Liver (tissue), 9 donors: Measurements from ENCODE around the gene MAGI1. TPM values are rescaled to one million over a fixed set of nuclear protein-coding genes. Genes with fewer than 3 reads are reported as not detected.

Experiments used
- DNase-seq: peaks from one replicate; pipeline ENCODE4 v3.0.0-alpha.2; 2017; ENCODE audit warnings: low spot score
- H3K27ac ChIP-seq, 2 donors: one replicate each; pipeline ENCODE4 v1.7.0; 2013; ENCODE audit warnings: inconsistent platforms in 2 of 2, low read length in 2 of 2, control low read depth in 1 of 2, low read depth in 1 of 2, mild to moderate bottlenecking in 1 of 2
- H3K27me3 ChIP-seq, 4 donors: one replicate each; pipeline versions ENCODE4 v1.6.1 to v1.7.0; 2013; ENCODE audit warnings: low read length in 3 of 4, inconsistent platforms in 1 of 4, mild to moderate bottlenecking in 1 of 4, moderate library complexity in 1 of 4; ENCODE audit not compliant: control insufficient read depth in 4 of 4, insufficient read depth in 4 of 4
- H3K36me3 ChIP-seq, 4 donors: one replicate each; pipeline versions ENCODE4 v1.6.1 to v1.7.0; 2013; ENCODE audit warnings: low read length in 3 of 4, mild to moderate bottlenecking in 3 of 4, low read depth in 1 of 4, moderate library complexity in 1 of 4; ENCODE audit not compliant: control insufficient read depth in 4 of 4, insufficient read depth in 3 of 4
- H3K4me1 ChIP-seq, 4 donors: one replicate each; pipeline versions ENCODE4 v1.6.1 to v1.7.0; 2013; ENCODE audit warnings: low read length in 3 of 4, mild to moderate bottlenecking in 3 of 4, moderate library complexity in 1 of 4; ENCODE audit not compliant: control insufficient read depth in 4 of 4, insufficient read depth in 4 of 4
- H3K4me3 ChIP-seq, 3 donors: one replicate each; pipeline versions ENCODE4 v1.6.1 to v1.7.0; 2013; ENCODE audit warnings: low read length in 3 of 3, control low read depth in 1 of 3, low read depth in 1 of 3, mild to moderate bottlenecking in 1 of 3
- H3K9ac ChIP-seq, 2 donors: one replicate each; pipeline ENCODE4 v1.7.0; 2013; ENCODE audit warnings: low read length in 2 of 2, mild to moderate bottlenecking in 2 of 2, moderate library complexity in 2 of 2, control low read depth in 1 of 2, low read depth in 1 of 2
- H3K9me3 ChIP-seq, 4 donors: one replicate each; pipeline versions ENCODE4 v1.6.1 to v1.7.0; 2013; ENCODE audit warnings: low read length in 3 of 4; ENCODE audit not compliant: control insufficient read depth in 4 of 4
- ATF3 ChIP-seq: IDR thresholded peaks from 2 replicates; pipeline ENCODE4 v1.6.1; 2016; ENCODE audit warnings: antibody characterized with exemption
- CTCF ChIP-seq: fragments of 150-350 bp; IDR thresholded peaks from 2 replicates; pipeline ENCODE4 v1.5.1; 2017; ENCODE audit warnings: improper control_type of control experiment, low read depth, low read length; ENCODE audit not compliant: missing input control
- EGR1 ChIP-seq, 2 donors: IDR thresholded peaks; 2 replicates each; pipeline ENCODE4 v1.6.1; 2016 to 2018; ENCODE audit warnings: antibody characterized with exemption in 2 of 2, low read depth in 2 of 2
- FOXA1 ChIP-seq: IDR thresholded peaks from 2 replicates; pipeline ENCODE4 v1.6.1; 2016; ENCODE audit warnings: antibody characterized with exemption
- FOXA2 ChIP-seq: IDR thresholded peaks from 2 replicates; pipeline ENCODE4 v1.6.1; 2016; ENCODE audit warnings: antibody characterized with exemption
- GABPA ChIP-seq, 2 donors: IDR thresholded peaks in 1 of 2; conservative IDR thresholded peaks in 1 of 2; 2 replicates each; pipeline ENCODE4 v1.6.1; 2016; ENCODE audit warnings: antibody characterized with exemption in 2 of 2, mild to moderate bottlenecking in 1 of 2, moderate library complexity in 1 of 2
- HNF4A ChIP-seq, 2 donors: conservative IDR thresholded peaks; 2 replicates each; pipeline ENCODE4 v1.6.1; 2016; ENCODE audit warnings: antibody characterized with exemption in 2 of 2, mild to moderate bottlenecking in 2 of 2
- HNF4G ChIP-seq: IDR thresholded peaks from 2 replicates; pipeline ENCODE4 v1.6.1; 2016; ENCODE audit warnings: antibody characterized with exemption
- JUND ChIP-seq, 2 donors: IDR thresholded peaks; 2 replicates each; pipeline ENCODE4 v1.6.1; 2016; ENCODE audit warnings: antibody characterized with exemption in 2 of 2
- NR2F2 ChIP-seq: IDR thresholded peaks from 2 replicates; pipeline ENCODE4 v1.6.1; 2016; ENCODE audit warnings: antibody characterized with exemption
- RAD21 ChIP-seq, 2 donors: IDR thresholded peaks; 2 replicates each; pipeline ENCODE4 v1.6.1; 2016; ENCODE audit warnings: antibody characterized with exemption in 2 of 2, mild to moderate bottlenecking in 2 of 2
- REST ChIP-seq: IDR thresholded peaks from 2 replicates; pipeline ENCODE4 v1.6.1; 2016; ENCODE audit warnings: antibody characterized with exemption, mild to moderate bottlenecking
- RXRA ChIP-seq, 2 donors: IDR thresholded peaks; 2 replicates each; pipeline ENCODE4 v1.6.1; 2017 to 2018; ENCODE audit warnings: antibody characterized with exemption in 2 of 2, mild to moderate bottlenecking in 1 of 2
- SP1 ChIP-seq: IDR thresholded peaks from 2 replicates; pipeline ENCODE4 v1.6.1; 2018; ENCODE audit warnings: antibody characterized with exemption, mild to moderate bottlenecking
- TAF1 ChIP-seq: conservative IDR thresholded peaks from 2 replicates; pipeline ENCODE4 v1.6.1; 2016; ENCODE audit warnings: antibody characterized with exemption, mild to moderate bottlenecking
- YY1 ChIP-seq: IDR thresholded peaks from 2 replicates; pipeline ENCODE4 v1.6.1; 2016; ENCODE audit warnings: antibody characterized with exemption, mild to moderate bottlenecking
- ZBTB33 ChIP-seq: IDR thresholded peaks from 2 replicates; pipeline ENCODE4 v1.6.1; 2016; ENCODE audit warnings: antibody characterized with exemption
- WGBS: extraction: QIAGEN DNeasy Blood & Tissue Kit; methylation state at CpG from one replicate; pipeline ENCODE4 v1.1.7; 2013; 5-methylcytosine and 5-hydroxymethylcytosine counted together
- polyA plus RNA-seq, 2 donors: library from polyadenylated mRNA; stranded (reverse) in 1 of 2; unstranded in 1 of 2; fragments of 200-250 nt in 1 of 2; fragments of >200 nt in 1 of 2; fragmentation: Nextera tagmentation in 1 of 2; extraction: Ambion mirVana in 1 of 2; gene quantifications; one replicate each; pipeline versions ENCODE4 v1.2.1 to v1.2.3, GENCODE V29; 2013 to 2015
- total RNA-seq, 2 donors: library from RNA; depleted of rRNA; stranded (reverse); fragments of >200 nt; gene quantifications; one replicate each; pipeline ENCODE4 v1.2.3, GENCODE V29; 2014
- donor health status: healthy.
- donor health status: healthy.
- donor health status: healthy.
- donor health status: healthy.
- donor health status: healthy.

MAGI1 gene
- total and polyA plus RNA-seq, 4 donors: 9.6 to 68.8 (median 14.0) TPM

- no peak overlapping the region for H3K27ac ChIP-seq
Observed at GRCh38 chr3:65411367-65411766, 627.4 kb downstream of the MAGI1 start.

GRCh38 chr3:65409176-65409569, 629.5 kb downstream of the MAGI1 start:
- DNase-seq: no peak
- WGBS: 75% methylated on average over 3 of the region's 3 CpGs
- no peak overlapping the region for H3K4me3 ChIP-seq
- H3K36me3 ChIP-seq: peaks cover 0 to 2% (median 0%) of the 10 kb centered on the region in 4 donors
- peaks cover 0 to 6% (median 2%) of the 10 kb centered on the region in 4 donors for H3K4me1 ChIP-seq
- no peaks in the 10 kb centered on the region for H3K9me3 ChIP-seq
- no peaks in the 10 kb centered on the region for H3K27me3 ChIP-seq
- no peak overlapping the region for H3K27ac ChIP-seq
- TF ChIP-seq NR2F2 (no peak), CTCF (no peak), ZBTB33 (no peak), RXRA (IDR thresholded peaks at IDR 0.05) (no peak), EGR1 (IDR thresholded peaks at IDR 0.05; ENCODE audit: low read depth in 2 of 2) (no peak), HNF4A (conservative IDR thresholded peaks at IDR 0.05) (no peak), GABPA (IDR thresholded peaks at IDR 0.05 in 1 of 2, conservative IDR thresholded peaks at IDR 0.05 in 1 of 2) (no peak), RAD21 (IDR thresholded peaks at IDR 0.05) (no peak), ATF3 (no peak), YY1 (no peak), FOXA1 (no peak), JUND (IDR thresholded peaks at IDR 0.05) (no peak), SP1 (no peak), TAF1 (no peak)
- no peak overlapping the region for H3K9ac ChIP-seq

More at GRCh38 chr3:65411367-65411766, 627.4 kb downstream of the MAGI1 start:
- H3K9ac ChIP-seq: no peak overlapping the region
- TF ChIP-seq TAF1 (no peak), NR2F2 (peak; percentile 38), SP1 (no peak), FOXA2 (no peak)
- DNase-seq: no peak
- H3K4me3 ChIP-seq: no peak overlapping the region
- WGBS: 48% methylated on average over 3 of the region's 3 CpGs
- no peaks in the 10 kb centered on the region for H3K27me3 ChIP-seq
- no peaks in the 10 kb centered on the region for H3K9me3 ChIP-seq
- peaks cover 0 to 2% (median 0%) of the 10 kb centered on the region in 4 donors for H3K36me3 ChIP-seq
- H3K4me1 ChIP-seq: peaks cover 0 to 3% (median 1%) of the 10 kb centered on the region in 4 donors

- TF ChIP-seq RXRA (IDR thresholded peaks at IDR 0.05): no peak
- TF ChIP-seq SP1: no peak
- no peak for TF ChIP-seq TAF1
- TF ChIP-seq HNF4A (conservative IDR thresholded peaks at IDR 0.05): no peak
- TF ChIP-seq JUND (IDR thresholded peaks at IDR 0.05): no peak
- no peak for TF ChIP-seq ZBTB33
- TF ChIP-seq REST: no peak
- TF ChIP-seq EGR1 (IDR thresholded peaks at IDR 0.05; ENCODE audit: low read depth in 2 of 2): no peak
- TF ChIP-seq ATF3: no peak
- no peak for TF ChIP-seq HNF4G
- TF ChIP-seq FOXA1: no peak
- 87% methylated on average over 6 of the region's 6 CpGs for WGBS
- Histone ChIP-seq H3K36me3 (peaks cover 0 to 2% (median 0%) of the 10 kb centered on the region in 4 donors), H3K27me3 (no peaks in the 10 kb centered on the region), H3K9ac (no peak overlapping the region), H3K4me1 (peaks cover 0 to 6% (median 2%) of the 10 kb centered on the region in 4 donors), H3K4me3 (no peak overlapping the region), H3K9me3 (no peaks in the 10 kb centered on the region), H3K27ac (no peak overlapping the region)
- no peak for DNase-seq
Observed at GRCh38 chr3:65408531-65409175, 630.1 kb downstream of the MAGI1 start.
